HG02759 (cell line): Measurements from ENCODE around the gene DMRT1.

Source experiments
- ATAC-seq: cut with Tn5 transposase; IDR thresholded peaks from one replicate; pipeline ENCODE4 v1.9.1; 2021; ENCODE audit warnings: mild to moderate bottlenecking, moderate library complexity; ENCODE audit not compliant: unreplicated experiment

The DMRT1 gene

GRCh38 chr9:920927-921326 lies 79.4 kb downstream of the DMRT1 start:
- ATAC-seq = no peak

GRCh38 chr9:922171-922570 lies 80.7 kb downstream of the DMRT1 start:
- ATAC-seq = no peak

- no peak for ATAC-seq
Measured at GRCh38 chr9:922731-923130, 81.2 kb downstream of the DMRT1 start.

GRCh38 chr9:926976-927375 lies 85.5 kb downstream of the DMRT1 start:
- no peak for ATAC-seq

- ATAC-seq = peak; percentile 58
Measured at GRCh38 chr9:928363-929042, 87.0 kb downstream of the DMRT1 start.

GRCh38 chr9:929719-930118 lies 88.2 kb downstream of the DMRT1 start:
- no peak for ATAC-seq

- ATAC-seq = no peak
Measured at GRCh38 chr9:933356-933755, 91.9 kb downstream of the DMRT1 start.

GRCh38 chr9:935348-935965 lies 94.0 kb downstream of the DMRT1 start:
- no peak for ATAC-seq

GRCh38 chr9:942805-943580 lies 101.5 kb downstream of the DMRT1 start:
- no peak for ATAC-seq

GRCh38 chr9:947985-948384 lies 106.5 kb downstream of the DMRT1 start:
- no peak for ATAC-seq

GRCh38 chr9:948497-948896 lies 107.0 kb downstream of the DMRT1 start:
- no peak for ATAC-seq

- no peak for ATAC-seq
Measured at GRCh38 chr9:950139-950538, 108.6 kb downstream of the DMRT1 start.

- no peak for ATAC-seq
Measured at GRCh38 chr9:952546-952945, 111.0 kb downstream of the DMRT1 start.

- no peak for ATAC-seq
Measured at GRCh38 chr9:959105-959504, 117.6 kb downstream of the DMRT1 start.

- no peak for ATAC-seq
Measured at GRCh38 chr9:959914-960313, 118.4 kb downstream of the DMRT1 start.

GRCh38 chr9:962023-962422 lies 120.5 kb downstream of the DMRT1 start:
- ATAC-seq = no peak

- ATAC-seq = no peak
Measured at GRCh38 chr9:965497-965896, 124.0 kb downstream of the DMRT1 start.

- no peak for ATAC-seq
Measured at GRCh38 chr9:966870-967269, 125.4 kb downstream of the DMRT1 start.

- no peak for ATAC-seq
Measured at GRCh38 chr9:967436-967835, 125.9 kb downstream of the DMRT1 start.

- ATAC-seq = no peak
Measured at GRCh38 chr9:967903-968641, 126.6 kb downstream of the DMRT1 start.
